ENCODE data around the gene ANAPC13.

DNA sequence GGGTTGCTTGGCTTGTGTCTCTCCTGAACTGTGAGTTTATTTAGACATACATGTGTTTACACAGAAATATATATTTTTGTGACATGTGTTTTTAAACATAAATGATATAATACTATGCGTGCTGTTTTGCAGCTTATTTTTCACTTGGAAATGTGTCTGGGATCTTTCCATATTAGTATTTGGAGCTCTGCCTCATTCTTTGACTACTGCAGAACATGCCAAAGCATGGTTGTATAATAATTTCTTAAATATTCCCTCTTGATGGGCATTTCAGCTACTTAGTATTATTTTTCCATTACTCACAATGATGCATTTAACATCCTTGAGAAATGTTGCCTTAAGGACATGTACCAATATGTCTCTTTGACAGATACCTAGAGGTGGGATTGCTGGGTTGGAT lies 19.5 kb downstream of the ANAPC13 start:
- no peak for TF ChIP-seq CTCF (IDR thresholded peaks at IDR 0.05; ENCODE audit: low read length)
- no peak for TF ChIP-seq EZH2phosphoT487 (IDR thresholded peaks at IDR 0.05; ENCODE audit: low read length)
